ENCODE results near the gene LRRK1.

DNA sequence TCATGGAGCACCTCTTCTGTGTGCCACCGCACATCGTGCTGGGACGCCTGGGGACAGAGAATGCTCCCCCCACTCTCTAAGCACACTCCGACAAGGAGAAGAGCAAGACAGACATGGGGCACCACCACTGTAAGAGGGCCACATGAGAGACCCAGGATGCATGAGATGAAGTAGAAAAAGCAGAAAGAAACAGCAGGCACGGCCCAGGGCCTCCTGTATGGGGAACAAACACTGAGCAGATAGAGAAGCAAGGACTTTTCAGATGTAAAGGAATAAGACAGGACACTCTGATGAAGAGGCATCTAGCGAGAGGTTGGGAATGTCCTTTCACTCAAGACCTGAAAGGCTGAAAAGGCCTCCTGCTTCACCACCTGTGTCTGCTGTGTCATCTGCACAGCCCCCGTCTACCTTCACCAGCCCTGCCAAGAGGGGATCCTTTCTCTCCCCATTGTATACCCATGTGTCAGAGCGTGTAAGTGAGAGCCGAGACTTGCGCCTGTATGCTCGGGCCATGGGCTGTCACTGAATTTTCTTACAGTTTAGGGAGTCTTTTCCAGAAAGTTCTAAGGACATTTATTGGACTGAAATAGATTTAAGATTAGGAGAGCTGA is 125.6 kb downstream of the LRRK1 start:
- TF ChIP-seq, protein P1, sequence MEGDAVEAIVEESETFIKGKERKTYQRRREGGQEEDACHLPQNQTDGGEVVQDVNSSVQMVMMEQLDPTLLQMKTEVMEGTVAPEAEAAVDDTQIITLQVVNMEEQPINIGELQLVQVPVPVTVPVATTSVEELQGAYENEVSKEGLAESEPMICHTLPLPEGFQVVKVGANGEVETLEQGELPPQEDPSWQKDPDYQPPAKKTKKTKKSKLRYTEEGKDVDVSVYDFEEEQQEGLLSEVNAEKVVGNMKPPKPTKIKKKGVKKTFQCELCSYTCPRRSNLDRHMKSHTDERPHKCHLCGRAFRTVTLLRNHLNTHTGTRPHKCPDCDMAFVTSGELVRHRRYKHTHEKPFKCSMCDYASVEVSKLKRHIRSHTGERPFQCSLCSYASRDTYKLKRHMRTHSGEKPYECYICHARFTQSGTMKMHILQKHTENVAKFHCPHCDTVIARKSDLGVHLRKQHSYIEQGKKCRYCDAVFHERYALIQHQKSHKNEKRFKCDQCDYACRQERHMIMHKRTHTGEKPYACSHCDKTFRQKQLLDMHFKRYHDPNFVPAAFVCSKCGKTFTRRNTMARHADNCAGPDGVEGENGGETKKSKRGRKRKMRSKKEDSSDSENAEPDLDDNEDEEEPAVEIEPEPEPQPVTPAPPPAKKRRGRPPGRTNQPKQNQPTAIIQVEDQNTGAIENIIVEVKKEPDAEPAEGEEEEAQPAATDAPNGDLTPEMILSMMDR (IDR thresholded peaks at IDR 0.05), result no peak
- TF ChIP-seq EP300 (IDR thresholded peaks at IDR 0.05) (no peak), POLR2AphosphoS5 (IDR thresholded peaks at IDR 0.05) (no peak), POLR2A (IDR thresholded peaks at IDR 0.05) (no peak)

Measured in gastroesophageal sphincter (tissue), 3 donors.